ENCODE measurements around the gene NEDD8.

DNA sequence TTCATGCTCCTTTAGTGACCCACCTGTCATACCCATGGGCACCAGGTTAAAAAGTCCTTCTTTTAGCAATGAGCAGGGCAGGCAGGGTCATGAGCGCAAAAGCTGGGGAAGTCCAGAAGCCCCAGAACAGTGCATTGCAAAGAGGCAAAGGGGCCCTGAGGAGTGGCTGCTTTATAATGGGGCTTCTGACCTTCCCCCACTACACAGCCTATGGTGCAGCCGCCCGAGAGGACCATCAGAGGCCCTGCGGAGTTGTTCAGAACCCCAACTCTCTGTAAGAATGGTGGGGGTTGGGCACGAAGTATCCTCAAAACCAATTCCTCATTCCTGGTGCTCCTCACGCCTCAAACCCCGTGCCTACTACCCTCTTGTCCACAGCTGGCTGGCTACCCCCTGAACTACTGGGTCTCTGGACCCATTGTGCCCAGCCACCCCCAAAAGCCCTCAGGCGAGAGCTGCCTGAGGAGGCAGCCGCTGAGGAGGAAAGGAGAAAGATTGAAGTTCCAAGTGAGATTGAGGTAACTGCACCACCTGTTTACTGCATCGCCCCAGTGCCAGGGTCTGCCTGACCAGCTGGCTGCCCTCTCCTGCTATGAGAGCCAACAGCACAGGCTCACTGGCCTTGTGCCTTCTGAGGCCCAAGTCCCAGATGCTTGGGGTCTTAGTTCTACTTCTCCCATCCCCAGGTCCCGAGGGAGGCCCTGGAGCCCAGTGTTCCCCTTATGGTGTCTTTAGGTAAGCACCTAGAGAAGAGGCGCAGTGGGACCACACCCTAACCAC is 53.6 kb downstream of the NEDD8 start:
- TF ChIP-seq, protein P1, sequence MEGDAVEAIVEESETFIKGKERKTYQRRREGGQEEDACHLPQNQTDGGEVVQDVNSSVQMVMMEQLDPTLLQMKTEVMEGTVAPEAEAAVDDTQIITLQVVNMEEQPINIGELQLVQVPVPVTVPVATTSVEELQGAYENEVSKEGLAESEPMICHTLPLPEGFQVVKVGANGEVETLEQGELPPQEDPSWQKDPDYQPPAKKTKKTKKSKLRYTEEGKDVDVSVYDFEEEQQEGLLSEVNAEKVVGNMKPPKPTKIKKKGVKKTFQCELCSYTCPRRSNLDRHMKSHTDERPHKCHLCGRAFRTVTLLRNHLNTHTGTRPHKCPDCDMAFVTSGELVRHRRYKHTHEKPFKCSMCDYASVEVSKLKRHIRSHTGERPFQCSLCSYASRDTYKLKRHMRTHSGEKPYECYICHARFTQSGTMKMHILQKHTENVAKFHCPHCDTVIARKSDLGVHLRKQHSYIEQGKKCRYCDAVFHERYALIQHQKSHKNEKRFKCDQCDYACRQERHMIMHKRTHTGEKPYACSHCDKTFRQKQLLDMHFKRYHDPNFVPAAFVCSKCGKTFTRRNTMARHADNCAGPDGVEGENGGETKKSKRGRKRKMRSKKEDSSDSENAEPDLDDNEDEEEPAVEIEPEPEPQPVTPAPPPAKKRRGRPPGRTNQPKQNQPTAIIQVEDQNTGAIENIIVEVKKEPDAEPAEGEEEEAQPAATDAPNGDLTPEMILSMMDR (IDR thresholded peaks at IDR 0.05 in 4 of 5, conservative IDR thresholded peaks at IDR 0.05 in 1 of 5): no peak
- TF ChIP-seq POLR2A (IDR thresholded peaks at IDR 0.05): no peak

Measured in gastrocnemius medialis (tissue), 4 donors.